Transverse colon (tissue), 4 donors: ENCODE results near the gene PCP4L1. TPM values are rescaled to one million over a fixed set of nuclear protein-coding genes. Genes with fewer than 3 reads are reported as not detected.

Experiments used
- DNase-seq: peaks from one replicate; pipeline ENCODE4 v3.0.0-alpha.2; 2019
- H3K27ac ChIP-seq, 4 donors: fragments of 200-600 bp; sonication (generic); 2 replicates each; pipeline ENCODE4 v1.5.1; 2016 to 2018; ENCODE audit warnings: inconsistent platforms in 4 of 4
- H3K27me3 ChIP-seq: fragments of 200-600 bp; sonication (generic); 2 replicates; pipeline ENCODE4 v1.5.1; 2017; ENCODE audit warnings: inconsistent platforms
- H3K36me3 ChIP-seq, 4 donors: fragments of 200-600 bp; sonication (generic); 2 replicates each; pipeline ENCODE4 v1.5.1; 2017 to 2019; ENCODE audit warnings: inconsistent platforms in 4 of 4
- H3K4me1 ChIP-seq, 4 donors: fragments of 200-600 bp; sonication (generic); 2 replicates each; pipeline ENCODE4 v1.5.1; 2017 to 2020; ENCODE audit warnings: inconsistent platforms in 4 of 4
- H3K4me3 ChIP-seq, 4 donors: fragments of 200-600 bp; sonication (generic); 1 replicate in 1 of 4; 2 replicates in 3 of 4; pipeline versions ENCODE4 v1.5.1 to v1.6.1; 2017 to 2019; ENCODE audit warnings: inconsistent platforms in 4 of 4
- H3K9me3 ChIP-seq, 2 donors: fragments of 200-600 bp; sonication (generic); 2 replicates each; pipeline ENCODE4 v1.5.1; 2017 to 2019; ENCODE audit warnings: inconsistent platforms in 2 of 2
- CTCF ChIP-seq, 5 experiments: fragments of 200-600 bp in 3 of 5; fragments of 450-650 bp in 2 of 5; sonication (generic) in 3 of 5; IDR thresholded peaks; 1 replicate in 2 of 5; 2 replicates in 3 of 5; pipeline ENCODE4 v1.5.1; 2016 to 2017; ENCODE audit warnings: antibody characterized with exemption in 5 of 5, inconsistent platforms in 3 of 5, mild to moderate bottlenecking in 2 of 5, moderate library complexity in 1 of 5
- EP300 ChIP-seq: sonication (generic); formaldehyde crosslinking; IDR thresholded peaks from one replicate; pipeline ENCODE4 v1.6.1; 2017; ENCODE audit warnings: antibody characterized with exemption, low read depth
- POLR2A ChIP-seq: fragments of 450-650 bp; IDR thresholded peaks from one replicate; pipeline ENCODE4 v1.6.1; 2016; ENCODE audit warnings: antibody characterized with exemption, mild to moderate bottlenecking, moderate library complexity
- POLR2AphosphoS5 ChIP-seq, 3 donors: sonication (generic); formaldehyde crosslinking; IDR thresholded peaks; one replicate each; pipeline ENCODE4 v1.6.1; 2016; ENCODE audit warnings: antibody characterized with exemption in 3 of 3
- WGBS, 2 donors: methylation state at CpG; one replicate each; pipeline ENCODE4 v1.1.5; 2018; ENCODE audit warnings: low coverage in 1 of 2; 5-methylcytosine and 5-hydroxymethylcytosine counted together
- in situ Hi-C, 4 donors: fragments of 200-750 bp; cut with MboI; loops; one replicate each; pipeline versions ENCODE4 v1.15.0 to v1.15.1; 2017; ENCODE audit warnings: low sequenced_read_pairs in 3 of 4, low pct_ligation_motif_present in 1 of 4, low pct_unique_long_range_greater_than_20kb in 1 of 4
- intact Hi-C: fragments of 100-400 bp; cut with DNase I; formaldehyde crosslinking; loops from one replicate; pipeline ENCODE4 v1.15.1; 2023; ENCODE audit warnings: low total_unique reads
- total RNA-seq, 4 donors: library from RNA; depleted of rRNA; stranded (reverse); fragments of >200 nt; gene quantifications; one replicate each; pipeline ENCODE4 v1.1.0, GENCODE V29; 2016

PCP4L1 gene
- total RNA-seq, 4 donors from 2014 or later, result 1.8 to 2.1 TPM; not detected in 2

GRCh38 chr1:161216945-161217712 lies 41.4 kb upstream of the PCP4L1 start:
- peak overlapping the region; percentile 61 to 74 (median 68) for H3K27ac ChIP-seq
- intact Hi-C loops (no loop called here), in situ Hi-C loops (loop anchor here in 1 of 4 donors (25.0 kb wide), 1 partner anchor 170 kb away; no protein-coding TSS in a partner anchor)
- WGBS, 2 donors, result 56 to 58% methylated on average over 5 to 7 of the region's 7 CpGs
- DNase-seq, result no peak
- no peaks in the 10 kb centered on the region for H3K9me3 ChIP-seq
- peaks cover 0 to 26% (median 13%) of the 10 kb centered on the region in 4 donors for H3K36me3 ChIP-seq
- peaks cover 0 to 3% (median 0%) of the 10 kb centered on the region in 4 donors for H3K4me1 ChIP-seq
- H3K4me3 ChIP-seq, result peak overlapping the region in 1 of 4 donors; percentile 36
- no peaks in the 10 kb centered on the region for H3K27me3 ChIP-seq
- TF ChIP-seq EP300 (no peak), POLR2AphosphoS5 (IDR thresholded peaks at IDR 0.05) (peak in 1 of 3 donors; percentile 17)

GRCh38 chr1:161217831-161218230 lies 40.7 kb upstream of the PCP4L1 start:
- Histone ChIP-seq H3K36me3 (peaks cover 0 to 19% (median 9%) of the 10 kb centered on the region in 4 donors), H3K4me3 (peak overlapping the region in 1 of 4 donors; percentile 14), H3K27ac (peak overlapping the region; percentile 29 to 74 (median 68)), H3K27me3 (no peaks in the 10 kb centered on the region), H3K9me3 (no peaks in the 10 kb centered on the region), H3K4me1 (peaks cover 0 to 3% (median 0%) of the 10 kb centered on the region in 4 donors)
- no peak for DNase-seq
- no peak for TF ChIP-seq POLR2A
- TF ChIP-seq EP300, result no peak
- no peak for TF ChIP-seq CTCF (IDR thresholded peaks at IDR 0.05)
- intact Hi-C loops, result no loop called here
- in situ Hi-C loops, result loop anchor here in 1 of 4 donors (25.0 kb wide), 1 partner anchor 169 kb away; no protein-coding TSS in a partner anchor
- 58 to 80% methylated on average over 4 to 6 of the region's 6 CpGs for WGBS, 2 donors

GRCh38 chr1:161218301-161219077 lies 40.1 kb upstream of the PCP4L1 start:
- Histone ChIP-seq H3K4me3 (no peak overlapping the region), H3K27ac (peak overlapping the region in 2 of 4 donors; percentile 8 to 66), H3K4me1 (peaks cover 0 to 3% (median 0%) of the 10 kb centered on the region in 4 donors), H3K36me3 (peaks cover 0 to 12% (median 6%) of the 10 kb centered on the region in 4 donors), H3K27me3 (no peaks in the 10 kb centered on the region), H3K9me3 (no peaks in the 10 kb centered on the region)
- in situ Hi-C loops (loop anchor here in 1 of 4 donors (25.0 kb wide), 1 partner anchor 169 kb away; no protein-coding TSS in a partner anchor), intact Hi-C loops (no loop called here)
- 72% methylated on average over 8 of the region's 8 CpGs; no CpG with 5 or more reads in 1 of the 2 donors for WGBS, 2 donors
- DNase-seq, result no peak
- TF ChIP-seq EP300 (no peak), POLR2A (no peak), CTCF (IDR thresholded peaks at IDR 0.05) (no peak), POLR2AphosphoS5 (IDR thresholded peaks at IDR 0.05) (no peak)

- TF ChIP-seq POLR2AphosphoS5 (IDR thresholded peaks at IDR 0.05), result no peak
- no peak for TF ChIP-seq CTCF (IDR thresholded peaks at IDR 0.05)
- TF ChIP-seq POLR2A, result no peak
- TF ChIP-seq EP300, result no peak
- intact Hi-C loops (no loop called here), in situ Hi-C loops (loop anchor here in 1 of 4 donors (25.0 kb wide), 1 partner anchor 168 kb away; no protein-coding TSS in a partner anchor)
- Histone ChIP-seq H3K4me1 (peaks cover 0 to 3% (median 0%) of the 10 kb centered on the region in 4 donors), H3K9me3 (no peaks in the 10 kb centered on the region), H3K27ac (no peak overlapping the region), H3K27me3 (no peaks in the 10 kb centered on the region), H3K4me3 (no peak overlapping the region), H3K36me3 (peaks cover 0 to 5% (median 2%) of the 10 kb centered on the region in 4 donors)
- no peak for DNase-seq
- WGBS, 2 donors, result 83 to 89% methylated on average over 2 to 5 of the region's 5 CpGs
These were observed 39.3 kb upstream of the PCP4L1 start for GRCh38 chr1:161219078-161219892.
